Stimulated activated CD8-positive, alpha-beta memory T cell treated with anti-CD3 and anti-CD28 coated beads, Interleukin-4, amount 100 ng/mL, for 1 hour (primary cell): ENCODE measurements around the gene PDGFRB.

Experiments
- DNase-seq, 2 donors: peaks; one replicate each; pipeline ENCODE4 v3.0.0-alpha.2; 2020; ENCODE audit warnings: low read depth in 2 of 2, low spot score in 1 of 2

Gene PDGFRB

DNA sequence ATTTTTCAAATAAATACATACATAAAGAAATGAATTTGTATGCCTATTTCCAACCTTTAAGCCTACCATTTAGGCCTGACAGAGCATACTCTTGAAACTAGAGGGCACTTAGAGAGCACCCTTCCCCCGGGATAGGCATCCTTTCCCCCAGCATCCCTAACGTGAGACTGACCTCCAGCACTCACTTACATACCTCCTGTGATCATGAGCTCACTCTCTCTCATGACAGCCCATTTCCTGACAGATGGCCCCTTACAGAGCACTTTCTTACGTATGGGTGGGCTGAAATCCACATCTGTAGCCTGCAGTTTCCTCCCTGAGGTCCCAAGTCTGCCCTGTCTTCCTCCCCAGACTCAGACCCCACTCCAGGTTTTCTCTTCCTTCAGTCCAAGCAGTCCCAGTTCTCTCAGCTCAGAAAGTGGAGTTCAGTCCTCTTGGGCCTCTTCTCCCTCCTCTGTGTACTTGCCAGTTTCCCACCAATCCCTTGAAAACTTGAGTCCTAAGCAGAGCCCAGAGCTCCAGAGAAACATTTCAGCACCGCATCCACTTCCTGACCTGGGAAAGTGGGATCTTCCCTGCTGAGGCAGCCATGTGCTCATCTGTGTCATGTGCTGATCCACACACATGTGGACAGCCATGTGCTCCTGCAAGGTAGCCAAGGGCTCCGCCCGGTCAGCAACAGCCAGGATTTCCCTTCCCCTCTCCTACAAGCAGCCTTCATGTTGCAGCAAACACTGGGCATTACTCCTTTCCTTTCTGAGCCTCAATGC is 8.8 kb upstream of the PDGFRB start:
- DNase-seq, result no peak

DNA sequence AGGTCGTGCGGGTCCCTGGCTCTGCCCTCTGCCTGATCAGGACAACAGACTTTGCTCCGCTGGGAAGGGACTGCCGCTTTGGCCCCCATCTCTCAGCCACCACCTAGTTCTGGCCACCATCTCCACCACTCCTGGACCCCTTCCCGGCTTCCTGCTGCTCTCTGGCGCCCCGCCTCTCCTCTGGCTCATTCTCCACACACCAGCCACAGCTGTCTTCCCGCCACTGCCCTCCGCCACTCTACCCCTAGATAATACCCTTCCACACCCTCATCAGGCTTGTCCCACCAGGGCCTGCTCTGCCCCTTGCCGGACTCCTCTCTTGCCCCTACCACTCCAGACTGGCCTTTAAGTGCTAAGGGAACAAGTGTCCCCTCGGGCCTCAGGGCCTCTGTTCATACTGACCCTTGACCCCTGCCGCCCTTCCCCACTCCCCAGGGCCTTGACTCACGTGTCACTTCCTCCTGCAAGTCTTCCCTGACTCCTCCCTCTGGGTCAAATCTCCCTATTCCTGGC is 8.0 kb upstream of the PDGFRB start:
- no peak for DNase-seq

DNA sequence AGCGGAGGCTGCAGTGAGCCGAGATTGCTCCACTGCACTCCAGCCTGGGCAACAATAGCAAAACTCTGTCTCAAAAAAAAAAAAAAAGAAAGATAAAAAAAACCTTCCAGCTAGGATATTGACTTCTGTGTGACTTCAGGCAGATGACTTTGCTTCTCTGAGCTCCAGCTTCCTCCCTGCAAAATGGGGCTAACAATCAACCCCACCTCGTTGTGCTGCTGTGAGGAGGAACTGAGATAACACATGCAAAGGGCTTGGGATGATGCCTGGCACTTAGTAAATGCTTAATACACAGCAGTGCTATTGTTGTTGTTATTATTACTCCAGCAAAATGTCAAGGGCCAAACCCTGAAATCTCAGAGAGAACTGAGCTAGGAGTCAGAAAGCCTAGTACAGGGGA is 7.4 kb upstream of the PDGFRB start:
- DNase-seq, result no peak

DNA sequence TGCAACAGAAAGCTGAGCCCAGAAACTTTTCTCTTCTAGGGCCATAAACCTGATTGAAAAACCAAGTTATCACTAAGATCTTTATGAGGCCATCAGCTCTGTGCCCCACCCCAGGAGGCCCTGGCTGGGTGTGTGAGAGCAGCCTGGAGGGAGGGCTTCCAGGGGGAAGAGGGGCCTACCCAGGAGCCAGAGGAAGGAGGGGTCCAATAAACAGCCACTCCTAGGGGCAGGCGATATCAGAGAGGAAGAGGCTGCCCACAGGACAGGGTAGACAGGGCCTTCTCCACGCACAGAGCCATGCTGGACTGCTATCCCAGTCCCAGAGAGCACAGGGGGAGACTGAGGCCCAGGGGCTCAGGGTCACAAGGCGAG is 6.5 kb upstream of the PDGFRB start:
- DNase-seq, result no peak

DNA sequence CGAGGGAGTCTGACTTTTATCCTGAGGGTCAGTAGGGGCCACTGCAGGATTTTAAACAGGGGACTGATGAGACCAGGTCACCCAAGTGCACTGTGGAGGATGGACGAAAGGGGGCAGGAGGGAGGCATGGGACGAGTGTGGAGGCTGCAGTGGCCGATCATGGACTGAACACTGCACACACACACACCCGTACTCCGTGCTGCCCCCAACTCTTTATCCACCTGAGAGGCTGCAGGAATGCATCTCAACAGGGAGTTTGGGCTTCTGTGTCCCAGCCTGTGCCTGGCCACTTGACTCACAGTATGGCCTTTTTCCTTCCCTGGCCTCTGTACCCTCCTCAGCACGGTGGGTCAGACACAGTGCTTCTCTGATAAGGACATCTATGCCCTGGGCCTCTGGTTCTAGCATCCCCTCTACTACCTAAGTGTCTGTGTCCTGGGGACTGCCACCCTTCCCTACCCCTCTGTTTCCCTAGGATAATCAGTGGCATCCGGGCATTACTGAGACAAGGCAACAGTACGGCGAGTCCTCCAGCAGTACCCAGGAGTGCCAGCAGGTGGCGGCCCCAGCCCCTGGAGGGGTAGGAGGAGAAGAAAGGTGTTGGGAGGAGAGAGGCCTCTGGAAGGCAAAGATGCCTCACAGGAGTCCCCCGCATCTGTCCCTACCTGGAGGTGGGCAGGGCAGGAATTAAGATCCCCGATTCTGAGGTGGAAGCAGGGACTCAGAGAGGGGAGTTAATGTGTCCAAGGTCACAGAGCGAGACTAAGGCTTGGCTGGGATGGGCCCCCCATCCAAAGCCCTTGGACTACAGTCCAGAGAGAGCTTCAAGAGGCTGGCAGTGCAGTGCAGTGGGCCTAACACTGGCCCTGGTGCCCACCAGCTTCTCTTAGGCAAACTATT is 5.8 kb upstream of the PDGFRB start:
- DNase-seq, result peak; percentile 47 to 55

DNA sequence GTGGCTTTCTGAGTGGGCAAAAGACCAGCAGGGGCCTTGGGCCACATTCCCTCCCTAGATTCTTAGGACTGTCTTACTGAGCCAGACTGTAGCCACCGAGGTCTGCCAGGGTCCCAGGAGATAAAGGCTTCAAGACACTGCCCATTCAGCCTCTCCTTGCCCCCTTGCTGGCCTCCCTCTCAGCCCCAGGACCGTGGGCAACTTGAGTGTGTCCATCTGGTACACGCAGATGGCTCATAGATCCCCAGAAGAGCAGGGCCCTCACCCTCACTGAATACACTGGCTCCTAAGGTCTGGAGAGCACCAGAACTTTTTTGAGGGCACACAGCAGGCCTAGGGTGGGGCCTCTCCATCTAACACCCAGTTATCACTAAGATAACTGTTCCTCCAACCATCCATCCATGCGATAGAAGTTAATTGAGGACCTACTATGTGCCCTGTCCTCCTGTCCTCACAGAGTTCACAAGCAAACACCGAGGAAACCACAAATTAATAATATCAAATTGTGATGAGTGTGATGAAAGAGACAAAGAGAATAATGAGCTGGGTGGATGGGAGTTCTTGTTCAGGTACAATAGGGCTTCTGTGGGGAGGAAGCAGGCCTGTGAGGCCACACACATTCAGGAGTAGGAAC is 4.9 kb upstream of the PDGFRB start:
- DNase-seq, result no peak

DNA sequence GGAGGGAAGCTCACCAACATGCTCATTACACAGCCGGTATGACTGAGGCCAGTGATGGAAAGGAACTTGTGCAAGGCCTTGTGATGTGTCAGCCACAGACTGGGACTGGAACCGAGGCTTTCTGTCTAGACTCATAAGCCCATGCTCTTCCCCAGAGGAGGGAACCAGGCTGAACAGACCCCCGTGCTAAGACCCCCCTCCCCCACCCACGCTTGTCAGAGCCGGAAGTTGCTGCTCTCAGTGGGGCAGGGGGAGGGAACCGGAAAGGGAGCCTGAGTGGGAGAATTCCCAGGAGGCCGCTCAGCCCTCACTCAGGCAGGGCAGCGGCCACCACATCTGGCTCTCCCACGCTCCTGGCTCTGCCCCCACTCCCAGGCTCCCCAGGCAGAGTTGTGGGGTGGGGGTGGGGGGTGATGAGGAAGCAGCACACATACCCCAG is 4.1 kb upstream of the PDGFRB start:
- no peak for DNase-seq

DNA sequence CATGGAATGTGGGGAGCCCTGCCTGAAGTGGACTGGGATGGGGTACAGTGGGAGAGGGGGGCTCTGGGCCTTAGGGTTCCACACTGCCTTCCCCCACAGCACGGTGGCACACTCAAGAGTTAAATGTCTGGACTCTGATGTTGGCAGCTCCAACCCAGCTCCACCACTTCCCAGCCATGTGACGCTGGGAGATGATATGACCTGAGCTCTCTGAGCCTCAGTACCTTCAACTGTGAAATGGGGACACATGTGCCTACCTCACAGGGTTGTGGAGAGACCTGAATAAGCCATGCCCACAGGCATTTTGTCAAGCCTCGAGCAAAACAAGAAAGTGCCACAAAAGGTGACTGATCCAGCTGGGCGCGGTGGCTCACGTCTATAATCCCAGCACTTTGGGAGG is 3.4 kb upstream of the PDGFRB start:
- no peak for DNase-seq

DNA sequence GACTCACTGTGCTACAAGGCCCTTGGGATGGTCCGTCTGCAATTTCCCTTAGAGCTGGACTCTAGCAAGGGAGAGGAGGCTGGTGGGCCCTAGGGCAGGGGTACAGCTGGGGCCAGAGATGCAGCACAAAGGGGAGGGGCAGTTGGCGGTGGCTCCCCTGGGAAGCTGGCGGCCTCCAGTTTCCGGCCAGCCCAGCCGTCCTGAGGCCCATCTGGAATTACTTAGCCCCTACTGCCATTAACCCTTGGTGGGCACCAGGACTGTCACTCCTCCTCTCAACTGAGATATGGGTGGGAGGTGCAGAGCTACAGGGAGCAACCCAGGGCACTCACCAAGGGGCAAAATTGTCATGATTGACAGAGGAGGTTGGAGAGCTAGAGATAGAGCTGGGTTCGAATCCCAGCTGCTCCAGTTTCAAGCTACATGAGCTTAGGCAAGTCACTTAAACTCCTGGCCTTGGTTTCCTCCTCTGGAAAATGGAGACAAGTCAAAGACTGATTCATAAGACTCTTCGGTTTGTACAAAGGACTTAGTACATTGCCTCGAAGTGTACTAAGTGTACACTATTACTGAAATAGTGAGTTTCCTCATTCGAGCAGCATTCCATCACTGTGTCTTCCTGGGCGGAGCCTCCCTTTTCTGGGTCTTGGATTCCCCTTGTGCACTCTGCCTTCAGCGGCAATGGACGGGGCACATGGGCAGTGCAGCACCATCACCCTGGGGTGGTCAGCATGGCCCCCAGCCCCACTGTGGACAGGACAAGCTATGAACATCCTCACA is 2.7 kb upstream of the PDGFRB start:
- no peak for DNase-seq

DNA sequence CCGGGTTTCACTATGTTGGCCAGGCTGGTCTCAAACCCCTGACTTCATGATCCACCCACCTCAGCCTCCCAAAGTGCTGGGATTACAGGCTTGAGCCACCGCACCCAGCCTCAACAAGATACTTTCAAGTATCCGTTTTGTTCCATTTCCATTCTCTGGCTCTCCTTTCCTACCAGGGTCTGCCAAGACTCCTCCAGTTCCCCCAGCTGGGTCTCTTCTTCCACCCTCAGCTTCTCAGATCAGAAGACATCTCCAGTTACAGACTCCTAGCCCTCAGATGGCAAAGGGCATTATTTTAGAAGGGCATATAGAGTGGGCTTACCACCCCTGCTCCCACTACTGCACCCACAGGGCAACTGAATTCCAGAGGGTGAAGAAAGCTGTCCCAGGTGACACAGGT is 1.5 kb upstream of the PDGFRB start:
- no peak for DNase-seq

DNA sequence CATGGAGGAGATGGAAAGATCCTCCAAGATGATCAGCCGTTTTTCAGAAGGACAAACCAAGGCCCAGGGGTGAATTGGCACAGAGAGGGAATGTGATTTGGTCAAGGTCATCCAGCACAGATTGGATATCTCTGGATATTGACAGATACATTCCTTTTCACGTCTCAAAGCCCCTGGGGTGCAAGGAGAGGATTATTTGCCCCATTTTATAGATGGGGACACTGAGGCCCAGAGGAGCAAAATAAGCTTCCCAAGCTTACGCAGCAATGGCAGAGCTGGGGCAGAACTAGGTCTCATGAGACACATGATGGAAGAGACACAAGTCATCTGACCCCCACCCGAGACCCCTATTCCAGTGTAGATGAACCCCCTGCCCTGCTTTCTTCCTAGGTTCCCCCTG is 895 bp upstream of the PDGFRB start:
- DNase-seq, result no peak

DNA sequence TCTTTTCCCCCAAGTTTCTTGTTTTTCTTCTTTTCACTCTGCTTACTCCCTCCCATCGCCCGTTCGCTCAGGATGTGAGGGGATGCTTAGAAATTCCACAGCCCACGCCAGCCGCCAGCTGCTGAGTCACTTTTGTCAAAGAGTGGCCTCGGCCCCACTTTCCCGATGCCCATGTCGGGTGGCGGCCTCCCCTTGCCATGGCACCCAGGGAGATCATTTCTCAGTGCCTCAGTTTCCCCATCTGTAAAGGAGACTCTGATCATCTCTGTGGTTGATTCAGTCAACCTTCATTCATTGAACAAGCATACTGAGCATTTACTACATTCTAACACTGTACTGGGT is 353 bp upstream of the PDGFRB start:
- no peak for DNase-seq

DNA sequence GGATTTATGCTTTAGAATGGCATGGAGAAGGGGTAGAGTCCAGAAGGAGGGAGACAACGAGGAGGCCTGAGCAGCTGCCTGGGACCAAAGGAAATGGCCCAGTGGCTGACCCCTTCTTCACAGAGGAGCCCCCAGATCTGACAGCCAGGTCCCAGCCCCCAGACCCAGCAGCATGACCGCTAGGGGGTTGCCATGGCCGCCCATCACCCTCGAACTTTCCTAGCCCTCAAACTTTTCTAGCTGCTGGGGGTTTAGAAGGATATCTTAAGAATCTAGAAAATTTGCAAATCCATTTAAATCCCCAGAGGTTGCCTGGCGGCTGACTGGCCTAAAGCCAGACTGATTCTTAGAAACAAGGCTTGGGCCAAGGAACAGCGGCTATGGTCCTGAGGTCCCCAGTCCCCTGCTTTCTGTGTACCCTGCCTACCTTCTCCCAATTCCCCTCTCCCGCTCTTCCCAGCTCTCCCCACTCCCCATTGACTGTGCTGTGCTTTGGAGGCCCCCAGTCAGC is 972 bp downstream of the PDGFRB start:
- no peak for DNase-seq

DNA sequence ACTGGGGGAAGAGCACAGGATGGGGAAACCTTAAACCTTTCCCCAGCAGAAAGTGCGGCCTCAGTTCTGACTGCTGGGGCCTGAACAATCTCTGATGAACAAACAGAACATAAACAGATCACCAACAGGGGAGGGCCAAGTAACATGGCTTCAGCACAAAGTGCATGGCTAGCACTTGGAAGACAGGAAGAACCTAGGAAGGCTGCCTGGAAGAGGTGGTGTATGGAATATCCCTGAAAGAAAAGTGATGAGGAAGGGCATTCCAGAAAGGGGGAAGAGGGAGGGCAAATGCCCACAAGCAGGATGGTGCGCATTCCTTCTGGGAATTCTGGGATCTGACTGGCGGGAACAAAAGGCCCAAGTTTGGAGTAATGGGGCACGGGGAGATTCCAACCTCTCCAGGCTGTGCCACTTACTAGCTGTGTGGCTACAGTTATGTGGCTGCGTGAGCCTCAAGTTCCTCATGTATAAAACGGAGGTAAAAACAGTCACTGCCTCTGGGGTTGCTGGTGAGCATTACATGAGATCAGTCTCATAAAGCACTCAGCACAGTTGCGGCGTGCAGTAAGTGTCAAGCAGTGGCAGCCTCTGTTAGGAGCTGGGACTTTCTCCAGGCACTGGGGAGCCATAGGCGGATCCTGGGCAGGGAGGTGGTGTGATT is 1.6 kb downstream of the PDGFRB start:
- no peak for DNase-seq

DNA sequence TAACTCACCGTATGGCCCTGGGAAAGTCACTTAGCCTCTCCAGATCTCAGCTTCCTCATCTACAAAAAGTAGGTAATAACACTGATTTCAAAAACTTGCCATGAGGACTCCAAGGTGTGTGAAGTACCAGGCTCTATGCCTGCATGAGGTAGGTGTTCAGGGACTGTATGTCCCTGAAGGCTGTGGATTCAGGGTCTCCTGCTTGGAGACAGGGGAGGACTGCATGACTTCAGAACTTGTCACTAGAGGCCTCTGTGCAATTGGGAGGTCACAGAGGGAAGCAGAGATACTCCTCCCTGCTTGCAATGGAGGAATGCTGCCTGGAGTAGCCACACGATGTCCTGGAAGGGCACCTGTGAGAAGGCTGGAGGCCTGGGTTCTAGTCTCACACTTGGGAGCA is 2.2 kb downstream of the PDGFRB start:
- no peak for DNase-seq

DNA sequence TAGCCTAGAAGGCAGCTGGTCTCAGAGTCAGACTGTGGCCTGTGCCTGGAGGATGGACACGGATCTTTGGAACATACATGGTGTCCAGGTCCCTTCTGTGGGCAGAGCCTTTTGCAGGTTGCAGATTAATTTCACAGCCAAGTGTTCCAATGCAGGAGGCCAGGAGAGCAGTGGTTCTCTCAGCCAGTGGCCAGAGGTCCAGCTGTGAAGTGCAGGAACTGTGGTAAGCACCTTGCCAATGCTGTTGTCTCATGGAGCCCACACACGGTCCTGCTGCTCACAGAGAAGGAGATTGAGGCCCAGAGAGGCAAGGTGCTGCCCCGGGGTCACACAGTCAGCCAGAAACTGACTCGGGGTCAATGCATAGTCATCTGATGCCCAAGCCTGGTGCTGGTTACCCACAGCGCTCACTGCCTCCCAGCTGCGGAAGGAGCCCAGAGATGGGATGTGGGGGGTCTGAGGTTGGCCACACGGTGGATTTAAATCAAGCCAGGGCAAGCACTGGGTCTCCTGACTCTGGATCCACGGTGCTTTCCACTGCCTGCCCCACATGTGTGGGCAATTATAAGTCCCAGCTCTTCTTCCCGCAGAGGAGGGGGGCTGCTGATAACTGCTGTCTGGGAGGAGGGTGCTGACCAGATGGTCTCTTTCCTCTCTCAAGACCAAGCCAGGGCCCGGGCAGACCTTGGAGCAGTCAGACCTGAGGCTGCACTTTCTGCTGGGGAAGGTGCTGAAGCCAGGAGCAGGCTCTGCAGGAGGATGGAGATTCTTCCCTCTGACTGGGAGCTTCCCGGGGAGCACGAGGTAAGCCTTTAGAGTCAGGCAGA is 2.8 kb downstream of the PDGFRB start:
- DNase-seq, result no peak

DNA sequence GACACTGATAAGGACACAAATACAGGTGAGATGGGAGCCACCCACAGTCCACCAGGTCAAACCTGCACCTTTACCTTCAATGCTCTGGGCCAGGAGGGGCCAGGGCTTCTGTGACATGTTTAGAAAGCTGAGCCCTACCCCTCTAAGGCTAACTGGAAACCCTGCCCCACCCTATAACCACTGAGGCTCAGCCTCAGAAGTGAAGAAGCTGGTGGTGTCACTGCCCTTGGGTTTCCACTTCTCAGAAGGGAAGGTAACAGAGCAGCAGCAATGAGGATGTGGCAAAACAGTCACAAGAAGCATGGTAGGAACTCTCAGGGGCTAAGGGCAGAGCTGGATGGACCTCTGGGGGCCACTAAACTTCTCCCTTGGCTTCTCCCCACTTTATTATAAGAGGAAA is 6.0 kb downstream of the PDGFRB start:
- no peak for DNase-seq

DNA sequence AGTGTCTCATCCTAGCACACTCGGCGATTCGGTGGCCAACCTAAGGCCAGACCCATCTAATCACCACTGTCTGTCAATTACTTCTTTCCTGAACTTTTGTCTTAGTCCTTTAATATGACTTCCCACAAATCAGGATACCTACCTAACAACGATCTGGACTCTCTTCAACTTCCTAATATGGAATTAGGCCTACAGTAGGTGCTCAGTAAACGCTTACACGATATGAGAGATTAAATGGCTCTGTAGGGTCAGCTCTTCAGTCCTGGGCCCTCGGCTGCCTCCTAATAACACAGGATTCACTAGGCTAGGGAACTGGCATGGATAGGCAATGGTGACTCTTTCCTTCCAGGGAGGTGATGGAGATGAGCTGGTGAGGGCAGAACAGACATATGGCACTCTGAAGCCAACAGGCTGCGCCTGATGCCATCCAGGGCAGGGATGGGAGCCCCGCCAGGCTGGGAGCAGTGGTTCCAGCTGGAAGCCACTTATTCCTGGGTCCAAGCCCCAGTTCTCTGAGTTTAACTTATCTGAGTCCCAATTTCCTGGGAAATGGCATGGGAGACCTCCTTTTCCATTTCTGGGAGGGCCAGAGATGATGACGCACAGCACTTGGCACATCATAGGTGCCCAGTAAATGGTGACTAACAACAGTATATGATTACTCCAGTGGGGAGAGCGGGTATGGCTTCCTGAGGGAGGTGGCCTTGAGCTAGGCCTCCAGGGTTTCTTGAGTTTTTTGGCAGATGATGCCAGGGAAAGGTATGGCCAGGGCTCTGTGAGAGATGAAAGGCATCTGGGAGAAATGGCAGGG is 7.3 kb downstream of the PDGFRB start:
- DNase-seq, result no peak

DNA sequence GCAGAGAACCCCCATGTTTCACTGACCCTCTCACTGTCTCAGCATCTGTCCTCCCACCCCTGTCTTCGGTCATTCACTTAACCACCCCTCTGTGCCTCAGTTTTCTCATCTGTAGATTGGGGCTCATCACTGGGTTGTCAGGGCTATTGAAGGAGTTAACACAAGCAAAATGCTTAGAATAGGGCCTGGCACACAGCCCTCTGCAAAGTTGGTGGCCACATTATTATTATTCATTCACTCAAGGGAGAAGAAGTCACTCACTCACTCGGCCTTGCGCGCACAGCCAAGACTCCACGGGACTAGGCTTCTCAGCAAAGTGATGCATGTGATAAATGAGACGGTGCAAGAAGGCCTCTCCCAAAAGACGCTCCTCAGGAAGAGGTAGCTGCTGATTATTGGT is 8.0 kb downstream of the PDGFRB start:
- DNase-seq, result no peak
